HG03342 (cell line): Measurements from ENCODE around the gene ERCC1.

Experiments used
- ATAC-seq: cut with Tn5 transposase; IDR thresholded peaks from one replicate; pipeline ENCODE4 v1.9.1; 2021; ENCODE audit warnings: mild to moderate bottlenecking, moderate library complexity; ENCODE audit not compliant: unreplicated experiment

The ERCC1 gene

DNA sequence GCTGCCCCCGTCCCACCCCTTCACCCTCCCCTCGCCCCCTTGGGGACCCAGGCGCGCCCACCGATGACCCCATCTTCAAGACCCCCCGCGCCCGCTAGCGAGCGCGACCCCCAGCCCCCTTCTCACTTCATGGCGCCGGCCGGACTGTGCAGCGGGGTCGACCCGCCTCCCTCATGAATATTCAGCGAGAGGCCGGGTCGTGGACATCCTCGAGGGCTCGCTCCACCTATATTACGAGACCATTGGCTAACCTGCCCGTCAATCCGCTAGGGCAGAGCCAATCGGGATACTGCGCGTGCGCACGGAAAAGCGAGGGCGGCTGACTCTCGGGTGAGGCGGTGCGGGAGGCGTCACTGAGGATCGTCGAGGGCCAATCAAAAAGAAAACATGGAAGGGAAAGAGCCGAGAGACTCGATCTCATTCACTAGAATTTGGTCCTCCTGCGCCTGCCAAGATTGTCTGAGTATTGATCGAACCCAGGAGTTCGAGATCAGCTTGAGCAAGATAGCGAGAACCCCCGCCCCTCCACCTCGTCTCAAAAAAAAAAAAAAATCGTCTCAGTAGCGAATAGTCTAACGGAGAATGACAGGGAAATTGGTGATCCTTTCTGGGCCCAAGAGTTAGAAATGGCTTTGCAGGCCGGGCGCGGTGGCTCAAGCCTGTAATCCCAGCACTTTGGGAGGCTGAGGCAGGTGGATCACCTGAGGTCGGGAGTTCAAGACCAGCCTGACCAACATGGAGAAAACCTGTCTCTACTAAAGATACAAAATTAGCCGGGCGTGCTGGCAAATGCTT is 53.1 kb downstream of the ERCC1 start, which contains the start of gene ERCC2:
Gene ERCC2, minus strand, starts transcription at position 164 of the 795 bp plus-strand sequence. Its CDS starts 33 bp downstream, at position 131.
- ATAC-seq: peak; percentile 95

DNA sequence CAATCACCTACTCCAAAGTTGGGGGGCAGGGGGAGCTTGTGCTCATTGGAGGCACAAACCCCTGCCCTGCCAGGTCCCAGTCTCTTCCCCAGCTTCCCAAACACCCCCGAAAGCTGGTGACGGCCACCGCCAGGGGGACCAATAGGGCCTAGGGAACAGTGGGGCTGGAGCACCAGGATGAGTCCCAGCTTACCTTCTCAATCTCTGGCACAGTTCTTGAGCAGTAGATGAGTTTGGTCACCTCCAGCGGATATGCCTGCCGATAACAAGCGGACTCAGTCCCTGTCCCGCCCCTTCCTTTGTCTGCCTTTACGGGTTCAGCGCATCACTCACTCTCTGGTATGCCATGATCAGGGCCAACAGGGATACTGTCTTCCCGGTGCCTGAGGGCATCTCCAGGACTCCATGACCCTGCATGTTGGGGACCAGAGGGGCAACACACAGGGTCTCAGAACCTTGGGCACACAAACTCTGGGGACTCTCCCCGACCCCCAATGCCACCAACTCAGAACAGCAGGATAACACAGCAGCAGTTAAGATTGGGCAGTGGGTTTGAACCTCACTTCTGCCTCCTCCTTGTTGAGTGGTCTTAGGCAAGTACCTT is 54.9 kb downstream of the ERCC1 start:
- ATAC-seq: no peak

DNA sequence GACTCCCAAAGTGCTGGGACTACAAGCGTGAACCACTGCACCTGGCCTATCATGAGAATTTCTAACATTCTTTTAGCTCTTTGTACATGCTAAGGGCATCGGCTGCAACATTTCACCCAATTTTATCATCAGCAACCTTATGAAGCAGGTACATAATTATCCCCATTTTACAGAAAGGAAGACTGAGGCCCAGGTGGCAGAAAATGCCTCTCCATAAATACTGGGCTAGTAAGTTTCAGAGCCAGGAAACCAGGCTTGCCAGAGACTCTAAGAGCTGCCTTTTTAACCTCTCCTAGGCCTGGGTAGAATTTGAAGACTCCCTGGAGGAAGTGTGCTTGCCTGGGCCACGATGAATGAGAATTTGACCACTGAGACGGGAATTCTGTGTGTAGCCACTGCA is 55.6 kb downstream of the ERCC1 start:
- no peak for ATAC-seq

DNA sequence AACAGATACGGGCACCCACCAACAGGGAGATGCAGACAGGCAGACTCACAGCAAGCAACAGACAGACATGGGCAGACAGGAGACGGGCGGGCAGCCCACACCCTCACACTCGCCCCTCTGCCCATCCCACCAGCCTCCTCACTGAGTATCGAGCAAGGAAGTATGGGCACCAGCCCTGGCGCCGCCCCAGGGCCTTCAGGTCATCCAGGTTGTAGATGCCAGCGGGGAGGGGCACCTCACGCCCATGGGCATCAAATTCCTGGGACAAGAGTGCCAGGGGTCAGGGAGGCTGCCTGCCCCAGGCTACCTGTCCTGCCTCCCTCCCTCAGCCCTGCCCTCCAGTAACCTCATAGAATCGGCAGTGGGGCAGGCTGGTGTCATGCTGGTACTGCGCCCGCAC is 59.0 kb downstream of the ERCC1 start:
- ATAC-seq: no peak

DNA sequence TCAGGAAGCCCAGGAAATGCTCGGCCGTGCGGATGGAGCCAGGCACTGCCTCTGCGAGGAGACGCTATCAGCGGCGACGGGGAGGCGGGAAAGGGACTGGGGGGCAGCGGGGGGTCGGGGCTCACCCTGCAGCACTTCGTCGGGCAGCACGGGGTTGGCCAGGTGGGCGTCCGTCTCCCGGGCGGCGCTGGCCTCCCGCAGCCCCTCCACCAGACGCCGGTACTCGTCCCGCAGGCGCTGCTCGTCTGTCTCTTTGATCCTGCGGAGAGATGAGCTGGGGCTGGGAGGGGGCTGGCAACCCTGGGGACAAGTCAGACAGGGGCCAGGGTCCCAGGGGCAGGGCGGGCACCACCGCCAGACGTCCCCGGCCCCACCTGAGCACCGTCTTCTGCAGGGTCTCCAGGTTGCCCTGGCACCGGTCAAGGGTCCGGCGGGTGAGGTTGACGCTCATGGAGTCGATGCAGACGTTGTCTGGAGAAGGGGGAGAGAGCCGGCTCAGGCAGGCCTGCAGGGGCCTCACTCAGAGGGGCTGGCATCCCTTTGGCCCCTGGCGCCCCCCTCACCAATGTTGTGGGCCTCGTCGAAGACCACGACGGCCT is 59.8 kb downstream of the ERCC1 start:
- ATAC-seq: no peak

DNA sequence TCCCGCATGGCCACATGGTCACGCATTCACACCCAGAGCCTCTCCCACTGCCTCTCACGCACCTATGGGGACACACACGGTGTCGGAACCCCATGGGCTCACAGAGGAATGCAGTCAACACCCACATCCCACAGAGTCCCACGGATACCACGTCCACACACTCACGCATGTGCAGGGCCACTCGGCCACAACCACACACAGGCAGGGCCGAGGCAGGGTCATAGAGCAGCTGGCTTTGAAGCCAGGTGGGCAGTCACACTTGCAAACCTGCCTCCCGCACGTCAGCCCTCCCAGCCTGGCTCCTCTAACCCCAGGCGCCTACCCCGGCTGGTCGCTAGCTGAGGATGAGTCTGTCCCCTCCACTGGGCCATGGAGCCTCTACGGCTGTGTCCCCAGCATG is 61.4 kb downstream of the ERCC1 start:
- no peak for ATAC-seq

DNA sequence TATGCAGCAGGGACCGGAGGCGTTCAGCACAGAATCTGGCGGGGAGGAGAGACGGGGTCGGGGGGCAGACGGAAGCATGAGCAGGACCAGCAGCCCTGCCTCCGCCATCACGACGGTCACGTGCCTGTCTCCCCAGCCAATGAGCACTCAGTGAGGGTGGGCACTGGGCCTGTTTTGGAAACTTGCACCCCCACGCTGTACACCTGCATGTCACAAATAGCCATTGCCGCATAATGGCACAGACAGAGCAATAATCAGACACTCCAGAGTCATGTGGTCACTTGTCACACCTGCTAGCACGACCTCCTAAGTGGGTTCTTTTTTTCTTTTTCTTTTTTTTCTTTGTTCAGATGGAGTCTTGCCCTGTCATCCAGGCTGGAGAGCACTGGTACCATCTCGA is 62.1 kb downstream of the ERCC1 start:
- no peak for ATAC-seq

DNA sequence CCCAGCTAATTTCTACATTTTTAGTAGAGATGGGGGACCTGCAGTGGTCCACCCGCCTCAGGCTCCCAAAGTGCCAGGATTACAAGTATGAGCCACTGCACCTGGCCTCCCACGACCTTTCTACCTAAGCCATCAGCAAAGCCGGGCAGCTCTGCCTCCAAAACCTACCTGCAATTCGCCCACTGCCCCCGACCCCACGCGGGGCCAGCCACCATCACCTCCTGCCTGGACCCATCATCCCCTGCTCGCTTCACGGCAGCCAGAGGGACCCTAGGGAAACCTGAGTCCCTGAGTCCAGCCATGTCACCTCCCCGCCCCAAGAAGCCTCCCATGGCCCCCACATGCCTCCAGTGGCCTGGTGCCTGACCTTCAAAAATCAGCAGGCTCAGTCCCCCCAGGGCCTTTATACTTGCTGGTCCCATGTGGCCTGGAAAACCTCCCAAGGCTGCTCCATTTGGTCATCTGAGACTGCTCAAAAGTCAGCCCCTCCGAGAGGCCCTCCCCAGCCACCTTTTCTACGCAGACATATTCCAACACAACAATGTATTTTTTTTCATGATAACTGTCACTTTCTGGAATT is 65.4 kb downstream of the ERCC1 start:
- ATAC-seq: no peak

DNA sequence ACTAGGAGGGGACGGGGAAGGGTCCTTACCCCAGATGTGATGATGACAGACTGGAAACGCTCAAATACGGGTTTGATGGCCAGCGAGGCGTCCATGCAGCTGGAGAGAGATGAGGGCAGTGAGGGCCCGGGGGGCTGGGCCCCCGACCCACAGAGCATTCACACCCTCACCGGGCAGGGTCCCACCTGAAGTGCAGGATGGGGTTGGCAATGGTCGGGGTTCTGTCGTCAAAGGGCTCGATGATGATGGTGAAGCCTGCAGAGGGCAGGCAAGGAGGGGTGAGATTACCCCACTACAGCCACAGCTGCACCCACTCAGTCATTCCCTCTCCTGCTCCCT is 66.3 kb downstream of the ERCC1 start:
- ATAC-seq: no peak
